Fibroblast of the aortic adventitia (primary cell): Measurements from ENCODE around the gene NSUN7. TPM values are rescaled to one million over a fixed set of nuclear protein-coding genes. Genes with fewer than 3 reads are reported as not detected.

ENCODE experiments used
- DNase-seq: peaks from one replicate; pipeline ENCODE4 v3.0.0-alpha.2; 2010; ENCODE audit warnings: low read depth
- H3K4me3 ChIP-seq: 2 replicates; pipeline ENCODE4 v1.5.1; 2011; ENCODE audit warnings: low read depth, mild to moderate bottlenecking, control low read depth, low read length, moderate library complexity
- CTCF ChIP-seq: IDR thresholded peaks from 2 replicates; pipeline ENCODE4 v1.5.1; 2011; ENCODE audit warnings: mild to moderate bottlenecking, low read length, control low read depth, inconsistent platforms; ENCODE audit not compliant: insufficient read depth
- total RNA-seq: library from RNA; depleted of rRNA; stranded (reverse); fragments of >200 nt; gene quantifications from 2 replicates; pipeline ENCODE4 v1.2.3, GENCODE V29; 2012; ENCODE audit warnings: low replicate concordance

The NSUN7 gene
- total RNA-seq, 1 donor: under 0.01 TPM

GRCh38 chr4:40718586-40718985 is 31.2 kb upstream of the NSUN7 start:
- no peak for DNase-seq
- no peak for TF ChIP-seq CTCF
- H3K4me3 ChIP-seq: no peak overlapping the region

- no peak overlapping the region for H3K4me3 ChIP-seq
- peak; percentile 72 for DNase-seq
- TF ChIP-seq CTCF: peak; percentile 69
These were observed 30.6 kb upstream of the NSUN7 start for GRCh38 chr4:40719008-40719623.

- H3K4me3 ChIP-seq: no peak overlapping the region
- no peak for DNase-seq
- no peak for TF ChIP-seq CTCF
These were observed 29.4 kb upstream of the NSUN7 start for GRCh38 chr4:40720351-40720750.

GRCh38 chr4:40720916-40721315 is 28.8 kb upstream of the NSUN7 start:
- no peak overlapping the region for H3K4me3 ChIP-seq
- DNase-seq: no peak
- TF ChIP-seq CTCF: no peak

- H3K4me3 ChIP-seq: no peak overlapping the region
- DNase-seq: no peak
- no peak for TF ChIP-seq CTCF
These were observed 28.0 kb upstream of the NSUN7 start for GRCh38 chr4:40721730-40722171.

GRCh38 chr4:40722576-40723161 is 27.1 kb upstream of the NSUN7 start:
- no peak for DNase-seq
- no peak overlapping the region for H3K4me3 ChIP-seq
- TF ChIP-seq CTCF: no peak
